Transverse colon (tissue), 4 donors: Measurements from ENCODE around the gene CAPN11. TPM values are rescaled to one million over a fixed set of nuclear protein-coding genes. Genes with fewer than 3 reads are reported as not detected.
"Not testable (repeated sequence)": the region's sequence is repeated elsewhere in the genome, so short reads cannot be mapped to it uniquely, and the experiment has no call there.

ENCODE experiments used
- DNase-seq: peaks from one replicate; pipeline ENCODE4 v3.0.0-alpha.2; 2019
- H3K27ac ChIP-seq, 4 donors: fragments of 200-600 bp; sonication (generic); 2 replicates each; pipeline ENCODE4 v1.5.1; 2016 to 2018; ENCODE audit warnings: inconsistent platforms in 4 of 4
- H3K27me3 ChIP-seq: fragments of 200-600 bp; sonication (generic); 2 replicates; pipeline ENCODE4 v1.5.1; 2017; ENCODE audit warnings: inconsistent platforms
- H3K36me3 ChIP-seq, 4 donors: fragments of 200-600 bp; sonication (generic); 2 replicates each; pipeline ENCODE4 v1.5.1; 2017 to 2019; ENCODE audit warnings: inconsistent platforms in 4 of 4
- H3K4me1 ChIP-seq, 4 donors: fragments of 200-600 bp; sonication (generic); 2 replicates each; pipeline ENCODE4 v1.5.1; 2017 to 2020; ENCODE audit warnings: inconsistent platforms in 4 of 4
- H3K4me3 ChIP-seq, 4 donors: fragments of 200-600 bp; sonication (generic); 1 replicate in 1 of 4; 2 replicates in 3 of 4; pipeline versions ENCODE4 v1.5.1 to v1.6.1; 2017 to 2019; ENCODE audit warnings: inconsistent platforms in 4 of 4
- H3K9me3 ChIP-seq, 2 donors: fragments of 200-600 bp; sonication (generic); 2 replicates each; pipeline ENCODE4 v1.5.1; 2017 to 2019; ENCODE audit warnings: inconsistent platforms in 2 of 2
- CTCF ChIP-seq, 5 experiments: fragments of 200-600 bp in 3 of 5; fragments of 450-650 bp in 2 of 5; sonication (generic) in 3 of 5; IDR thresholded peaks; 1 replicate in 2 of 5; 2 replicates in 3 of 5; pipeline ENCODE4 v1.5.1; 2016 to 2017; ENCODE audit warnings: antibody characterized with exemption in 5 of 5, inconsistent platforms in 3 of 5, mild to moderate bottlenecking in 2 of 5, moderate library complexity in 1 of 5
- EP300 ChIP-seq: sonication (generic); formaldehyde crosslinking; IDR thresholded peaks from one replicate; pipeline ENCODE4 v1.6.1; 2017; ENCODE audit warnings: antibody characterized with exemption, low read depth
- POLR2A ChIP-seq: fragments of 450-650 bp; IDR thresholded peaks from one replicate; pipeline ENCODE4 v1.6.1; 2016; ENCODE audit warnings: antibody characterized with exemption, mild to moderate bottlenecking, moderate library complexity
- POLR2AphosphoS5 ChIP-seq, 3 donors: sonication (generic); formaldehyde crosslinking; IDR thresholded peaks; one replicate each; pipeline ENCODE4 v1.6.1; 2016; ENCODE audit warnings: antibody characterized with exemption in 3 of 3
- WGBS, 2 donors: methylation state at CpG; one replicate each; pipeline ENCODE4 v1.1.5; 2018; ENCODE audit warnings: low coverage in 1 of 2; 5-methylcytosine and 5-hydroxymethylcytosine counted together
- in situ Hi-C, 4 donors: fragments of 200-750 bp; cut with MboI; loops; one replicate each; pipeline versions ENCODE4 v1.15.0 to v1.15.1; 2017; ENCODE audit warnings: low sequenced_read_pairs in 3 of 4, low pct_ligation_motif_present in 1 of 4, low pct_unique_long_range_greater_than_20kb in 1 of 4
- intact Hi-C: fragments of 100-400 bp; cut with DNase I; formaldehyde crosslinking; loops from one replicate; pipeline ENCODE4 v1.15.1; 2023; ENCODE audit warnings: low total_unique reads
- total RNA-seq, 4 donors: library from RNA; depleted of rRNA; stranded (reverse); fragments of >200 nt; gene quantifications; one replicate each; pipeline ENCODE4 v1.1.0, GENCODE V29; 2016

CAPN11 gene
- total RNA-seq, 4 donors from 2014 or later = 1.6 to 19.8 (median 4.9) TPM; not detected in 1

DNA sequence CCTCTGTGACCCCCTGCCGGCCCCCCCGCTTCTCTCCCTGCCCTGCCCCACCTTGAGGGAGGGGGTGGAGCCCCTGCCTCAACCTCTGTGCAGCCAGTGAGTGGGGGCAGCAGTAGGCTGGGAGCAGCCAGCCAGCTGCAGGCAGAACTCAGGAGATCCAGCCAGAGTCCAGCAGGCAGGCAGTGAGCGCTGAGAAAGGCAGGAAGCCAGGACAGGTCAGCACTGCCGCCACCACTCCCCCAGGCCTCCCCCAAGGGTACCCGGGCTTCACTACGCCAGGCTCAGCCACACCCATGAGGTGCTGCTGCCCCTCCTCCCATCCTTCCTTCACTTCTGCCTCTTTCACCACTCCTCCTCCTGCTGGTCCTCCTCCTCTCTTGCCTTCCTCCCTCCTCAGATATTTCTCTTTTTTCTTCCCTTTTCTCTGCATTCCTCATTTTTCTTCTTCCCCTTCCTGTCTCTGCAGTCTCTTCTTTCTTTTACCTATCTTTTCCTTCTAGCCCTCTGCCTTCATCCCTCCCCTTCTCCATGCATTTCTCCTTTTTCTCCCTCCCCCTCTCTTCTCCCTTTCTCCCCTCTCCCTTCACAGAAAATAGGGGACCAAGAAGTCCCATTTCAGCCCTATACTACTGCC lies 19.8 kb upstream of the CAPN11 start:
- intact Hi-C loops (no loop called here), in situ Hi-C loops (no loop called here)
- Histone ChIP-seq H3K9me3 (no peaks in the 10 kb centered on the region), H3K36me3 (peaks cover 0 to 22% (median 11%) of the 10 kb centered on the region in 4 donors), H3K4me3 (no peak overlapping the region), H3K4me1 (peaks cover 0 to 4% (median 2%) of the 10 kb centered on the region in 4 donors), H3K27me3 (no peaks in the 10 kb centered on the region), H3K27ac (no peak overlapping the region)
- WGBS, 2 donors = 73 to 76% methylated on average over 3 to 5 of the region's 6 CpGs
- no peak for TF ChIP-seq POLR2A
- DNase-seq = no peak

GRCh38 chr6:44139351-44139743 lies 19.3 kb upstream of the CAPN11 start:
- peaks cover 0 to 22% (median 11%) of the 10 kb centered on the region in 4 donors for H3K36me3 ChIP-seq
- in situ Hi-C loops = no loop called here
- intact Hi-C loops = no loop called here
- H3K27me3 ChIP-seq = no peaks in the 10 kb centered on the region
- no peak for DNase-seq
- no peak overlapping the region for H3K4me3 ChIP-seq
- no peak overlapping the region for H3K27ac ChIP-seq
- no peak for TF ChIP-seq EP300
- no peak for TF ChIP-seq CTCF (IDR thresholded peaks at IDR 0.05)
- TF ChIP-seq POLR2A = no peak
- TF ChIP-seq POLR2AphosphoS5 (IDR thresholded peaks at IDR 0.05) = no peak
- no peaks in the 10 kb centered on the region for H3K4me1 ChIP-seq
- H3K9me3 ChIP-seq = no peaks in the 10 kb centered on the region
- 90% methylated on average over 8 of the region's 10 CpGs; no CpG with 5 or more reads in 1 of the 2 donors for WGBS, 2 donors

GRCh38 chr6:44142835-44143234 lies 15.8 kb upstream of the CAPN11 start:
- in situ Hi-C loops = no loop called here
- TF ChIP-seq EP300 (no peak), POLR2A (no peak), CTCF (IDR thresholded peaks at IDR 0.05) (no peak), POLR2AphosphoS5 (IDR thresholded peaks at IDR 0.05) (no peak)
- WGBS, 2 donors = 100% methylated on average over 1 of the region's 1 CpG
- no peaks in the 10 kb centered on the region for H3K4me1 ChIP-seq
- H3K4me3 ChIP-seq = no peak overlapping the region
- peaks cover 0 to 22% (median 9%) of the 10 kb centered on the region in 4 donors for H3K36me3 ChIP-seq
- DNase-seq = no peak
- no peaks in the 10 kb centered on the region for H3K9me3 ChIP-seq
- intact Hi-C loops = no loop called here
- no peaks in the 10 kb centered on the region for H3K27me3 ChIP-seq
- no peak overlapping the region for H3K27ac ChIP-seq

DNA sequence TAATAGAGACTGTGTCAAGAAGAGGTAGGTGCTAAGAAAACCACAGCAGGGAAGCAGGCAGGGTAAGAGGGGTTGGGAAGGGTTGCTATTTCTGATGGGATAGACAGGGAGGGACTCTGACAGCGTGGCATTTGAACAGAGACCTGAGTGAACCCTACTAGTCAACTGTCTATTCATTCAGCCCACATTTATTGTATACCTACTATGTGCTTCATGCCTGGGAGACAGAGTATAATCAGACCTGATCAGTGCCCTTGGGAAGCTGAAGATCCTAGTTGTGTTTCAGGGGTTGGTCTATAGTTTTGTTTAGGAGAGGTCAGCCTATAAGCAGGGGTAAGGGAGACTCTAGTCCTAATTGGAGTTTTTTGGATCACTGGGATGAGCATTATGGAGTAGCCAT lies 14.9 kb upstream of the CAPN11 start:
- TF ChIP-seq POLR2A = no peak
- no peak for TF ChIP-seq EP300
- TF ChIP-seq POLR2AphosphoS5 (IDR thresholded peaks at IDR 0.05) = no peak
- TF ChIP-seq CTCF (IDR thresholded peaks at IDR 0.05) = no peak
- in situ Hi-C loops = no loop called here
- no peaks in the 10 kb centered on the region for H3K9me3 ChIP-seq
- H3K4me3 ChIP-seq = no peak overlapping the region
- H3K36me3 ChIP-seq = peaks cover 0 to 28% (median 10%) of the 10 kb centered on the region in 4 donors
- no peak overlapping the region for H3K27ac ChIP-seq
- no peaks in the 10 kb centered on the region for H3K4me1 ChIP-seq
- 89% methylated on average over 1 of the region's 1 CpG; no CpG with 5 or more reads in 1 of the 2 donors for WGBS, 2 donors
- intact Hi-C loops = no loop called here
- H3K27me3 ChIP-seq = no peaks in the 10 kb centered on the region
- no peak for DNase-seq

DNA sequence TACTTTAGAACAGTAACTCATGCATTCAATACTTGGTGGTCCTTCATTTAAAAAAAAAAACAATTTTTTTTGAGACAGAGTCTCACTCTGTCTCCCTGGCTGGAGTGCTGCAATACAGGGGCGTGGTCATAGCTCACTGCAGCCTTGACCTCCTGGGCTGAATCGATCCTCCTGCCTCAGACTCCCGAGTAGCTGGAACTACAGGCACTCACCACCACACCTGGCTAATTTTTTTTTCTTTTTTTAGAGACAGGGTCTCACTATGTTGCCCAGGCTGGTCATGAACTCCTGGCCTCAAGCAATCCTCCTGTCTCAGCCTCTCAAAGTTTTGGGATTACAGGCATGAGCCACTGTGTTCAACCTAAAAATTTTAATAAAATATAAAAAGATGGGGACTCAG lies 14.1 kb upstream of the CAPN11 start:
- H3K27me3 ChIP-seq, DNase-seq, H3K4me3 ChIP-seq, H3K4me1 ChIP-seq, H3K9me3 ChIP-seq, in situ Hi-C loops, intact Hi-C loops, H3K27ac ChIP-seq: not testable (repeated sequence)
- 78 to 87% methylated on average over 3 of the region's 3 CpGs for WGBS, 2 donors
- peaks cover 0 to 26% (median 13%) of the 10 kb centered on the region in 4 donors for H3K36me3 ChIP-seq
